Activated naive CD8-positive, alpha-beta T cell treated with anti-CD3 and anti-CD28 coated beads, Interleukin-2, amount 10 ng/mL, durations not matched to agents 7 days and 5 days (primary cell): ENCODE results near the gene XPO4. TPM values are rescaled to one million over a fixed set of nuclear protein-coding genes. Genes with fewer than 3 reads are reported as not detected.

ENCODE experiments used
- ATAC-seq: fragments of 150-1000 bp; cut with Tn5 transposase; one replicate; pipeline ENCODE4 v1.10.0; 2021; ENCODE audit warnings: low read depth, moderate library complexity
- POLR2A ChIA-PET: fragments of 350-600 bp; sonication (Branson Sonifier 250); formaldehyde crosslinking; loops from one replicate; lab custom pipeline; 2021; ENCODE audit warnings: antibody characterized with exemption; lab: Charles Lee
- DNase-seq: peaks from one replicate; pipeline ENCODE4 v3.0.0; 2021
- H3K27ac Mint-ChIP-seq: one replicate; pipeline ENCODE4 v1.8.0; 2022; ENCODE audit warnings: mild to moderate bottlenecking, mixed read lengths
- H3K27me3 Mint-ChIP-seq: one replicate; pipeline ENCODE4 v1.8.0; 2022; ENCODE audit warnings: mild to moderate bottlenecking, moderate library complexity, mixed read lengths
- H3K36me3 Mint-ChIP-seq: one replicate; pipeline ENCODE4 v1.8.0; 2021; ENCODE audit warnings: mild to moderate bottlenecking, mixed read lengths
- H3K4me1 Mint-ChIP-seq: one replicate; pipeline ENCODE4 v1.8.0; 2021; ENCODE audit warnings: mixed read lengths
- H3K4me3 Mint-ChIP-seq: one replicate; pipeline ENCODE4 v1.8.0; 2022; ENCODE audit warnings: mild to moderate bottlenecking, moderate library complexity, mixed read lengths
- H3K9me3 Mint-ChIP-seq: one replicate; pipeline ENCODE4 v1.8.0; 2021; ENCODE audit warnings: mixed read lengths
- total RNA-seq, 2 experiments: library from RNA; stranded (reverse); gene quantifications; one replicate each; pipeline ENCODE4 v1.2.3, GENCODE V29; 2021

The XPO4 gene
- total RNA-seq, 2 experiments from 2014 or later, result 18.9 to 20.9 TPM

GRCh38 chr13:20814224-20814910 lies 88.2 kb downstream of the XPO4 start:
- DNase-seq, result no peak
- H3K9me3 Mint-ChIP-seq, result peaks cover 2% of the 10 kb centered on the region
- ATAC-seq, result no peak
- H3K36me3 Mint-ChIP-seq, result peaks cover 21% of the 10 kb centered on the region
- no peak overlapping the region for H3K4me3 Mint-ChIP-seq
- no peak overlapping the region for H3K27ac Mint-ChIP-seq
- no peaks in the 10 kb centered on the region for H3K4me1 Mint-ChIP-seq
- POLR2A ChIA-PET, result no interaction called here
- H3K27me3 Mint-ChIP-seq, result no peaks in the 10 kb centered on the region

DNA sequence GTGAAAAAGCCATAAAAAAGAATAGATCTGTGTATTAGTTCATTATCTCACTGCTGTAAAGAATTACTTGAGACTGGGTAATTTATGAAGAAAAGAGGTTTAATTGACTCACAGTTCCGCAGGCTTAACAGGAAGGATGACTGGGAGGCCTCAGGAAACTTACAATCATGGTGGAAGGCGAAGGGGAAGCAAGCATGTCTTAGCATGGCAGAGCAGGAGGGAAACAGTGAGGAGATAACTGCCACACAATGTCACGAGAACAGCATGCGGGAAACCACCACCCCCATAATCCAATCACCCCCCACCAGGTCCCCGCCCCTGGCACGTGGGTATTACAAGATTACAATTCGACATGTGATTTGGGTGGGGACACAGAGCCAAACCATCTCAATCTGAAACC lies 89.7 kb downstream of the XPO4 start:
- peaks cover 19% of the 10 kb centered on the region for H3K36me3 Mint-ChIP-seq
- no peak overlapping the region for H3K27ac Mint-ChIP-seq
- POLR2A ChIA-PET, result no interaction called here
- H3K4me3 Mint-ChIP-seq, result no peak overlapping the region
- DNase-seq (no peak), ATAC-seq (no peak)
- H3K27me3 Mint-ChIP-seq, result no peaks in the 10 kb centered on the region
- peaks cover 2% of the 10 kb centered on the region for H3K9me3 Mint-ChIP-seq
- H3K4me1 Mint-ChIP-seq, result no peaks in the 10 kb centered on the region

GRCh38 chr13:20810808-20811207 lies 91.7 kb downstream of the XPO4 start:
- no peak for DNase-seq
- Mint-ChIP-seq H3K4me1 (no peaks in the 10 kb centered on the region), H3K27me3 (no peaks in the 10 kb centered on the region), H3K36me3 (peaks cover 19% of the 10 kb centered on the region), H3K4me3 (no peak overlapping the region), H3K27ac (no peak overlapping the region), H3K9me3 (peaks cover 2% of the 10 kb centered on the region)
- POLR2A ChIA-PET, result no interaction called here
- no peak for ATAC-seq

DNA sequence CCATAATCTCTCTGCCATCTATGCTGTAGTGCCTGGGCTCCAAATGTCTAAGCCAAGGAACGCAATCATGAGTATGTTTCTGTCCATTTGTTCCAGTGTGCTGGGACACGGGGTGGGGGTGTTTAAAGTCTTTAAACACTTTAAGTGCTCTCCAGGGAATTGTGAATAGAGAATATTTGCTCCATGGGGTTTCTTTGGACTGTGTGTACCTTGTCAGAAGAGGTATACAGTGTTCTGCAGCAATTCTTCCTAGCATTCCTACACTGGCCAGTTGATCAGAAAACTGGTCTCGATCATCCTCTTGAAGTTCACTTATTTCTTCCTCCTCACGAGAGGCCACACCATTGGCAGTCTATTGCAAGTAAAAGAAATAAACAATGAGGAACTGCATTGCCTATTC lies 93.7 kb downstream of the XPO4 start:
- Mint-ChIP-seq H3K27me3 (no peaks in the 10 kb centered on the region), H3K36me3 (peaks cover 19% of the 10 kb centered on the region), H3K4me1 (no peaks in the 10 kb centered on the region), H3K27ac (no peak overlapping the region), H3K9me3 (peaks cover 2% of the 10 kb centered on the region), H3K4me3 (no peak overlapping the region)
- DNase-seq, result no peak
- POLR2A ChIA-PET, result no interaction called here
- no peak for ATAC-seq

DNA sequence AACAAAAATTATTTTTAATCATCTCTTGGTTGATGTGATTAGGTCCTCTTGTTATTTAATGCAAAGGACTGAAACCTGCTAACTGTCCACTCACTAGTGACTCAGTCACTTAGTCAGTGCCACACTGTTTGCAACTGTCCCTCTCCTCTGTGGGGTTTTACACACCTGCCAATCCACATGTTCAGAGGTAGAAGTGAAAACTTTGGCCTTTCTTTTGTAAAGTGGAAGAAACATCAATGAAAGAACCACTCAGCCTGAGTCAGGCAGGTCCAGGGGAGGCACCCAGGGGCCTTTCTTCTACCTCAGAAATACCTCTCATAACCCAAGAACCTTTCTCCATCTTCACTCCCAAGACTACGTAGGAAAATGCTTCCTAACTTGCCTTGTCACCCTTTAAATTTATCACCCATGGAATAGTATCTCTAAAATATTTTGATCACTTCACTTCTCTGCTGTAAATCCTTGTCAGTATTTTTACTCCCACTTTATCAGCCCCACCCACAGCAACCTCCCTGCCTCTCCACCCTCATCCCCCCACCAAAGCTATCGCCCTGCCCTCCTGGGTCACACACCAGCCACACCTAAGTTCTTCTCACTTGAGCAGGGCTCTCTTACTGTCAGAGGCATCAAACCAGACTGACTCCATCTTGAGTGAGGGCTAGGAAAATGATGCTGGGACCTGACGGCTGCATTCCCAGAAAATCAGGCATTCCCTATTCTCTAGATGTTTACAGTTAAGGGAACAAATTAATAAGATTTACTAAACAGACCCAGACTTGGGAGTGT lies 99.2 kb downstream of the XPO4 start:
- peaks cover 3% of the 10 kb centered on the region for H3K4me1 Mint-ChIP-seq
- H3K9me3 Mint-ChIP-seq, result no peaks in the 10 kb centered on the region
- DNase-seq (no peak), ATAC-seq (no peak)
- H3K36me3 Mint-ChIP-seq, result peaks cover 8% of the 10 kb centered on the region
- no peak overlapping the region for H3K27ac Mint-ChIP-seq
- H3K4me3 Mint-ChIP-seq, result no peak overlapping the region
- POLR2A ChIA-PET, result no interaction called here
- H3K27me3 Mint-ChIP-seq, result no peaks in the 10 kb centered on the region

DNA sequence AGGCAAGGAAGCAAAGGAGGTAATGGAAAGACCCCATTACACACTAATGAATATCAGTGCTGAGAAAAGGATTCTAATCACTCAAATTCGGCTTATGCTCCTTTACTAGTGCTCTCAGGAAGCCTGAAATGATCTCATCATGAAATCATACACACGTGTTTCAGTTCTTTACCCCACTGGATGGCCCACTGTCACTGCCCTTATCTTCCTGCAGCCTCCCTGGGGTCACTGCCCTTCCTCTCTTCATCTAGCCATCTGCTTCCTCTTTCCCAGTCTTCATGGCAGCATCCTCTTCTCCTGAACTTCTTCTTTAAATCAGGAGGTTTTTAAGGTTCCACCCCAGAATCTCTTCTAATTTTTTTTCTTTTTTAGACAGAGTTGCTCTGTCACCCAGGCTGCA lies 100.8 kb downstream of the XPO4 start:
- Mint-ChIP-seq H3K4me1 (peaks cover 11% of the 10 kb centered on the region), H3K27ac (no peak overlapping the region), H3K36me3 (peaks cover 13% of the 10 kb centered on the region), H3K27me3 (no peaks in the 10 kb centered on the region), H3K9me3 (no peaks in the 10 kb centered on the region), H3K4me3 (no peak overlapping the region)
- POLR2A ChIA-PET, result no interaction called here
- no peak for ATAC-seq
- DNase-seq, result no peak

DNA sequence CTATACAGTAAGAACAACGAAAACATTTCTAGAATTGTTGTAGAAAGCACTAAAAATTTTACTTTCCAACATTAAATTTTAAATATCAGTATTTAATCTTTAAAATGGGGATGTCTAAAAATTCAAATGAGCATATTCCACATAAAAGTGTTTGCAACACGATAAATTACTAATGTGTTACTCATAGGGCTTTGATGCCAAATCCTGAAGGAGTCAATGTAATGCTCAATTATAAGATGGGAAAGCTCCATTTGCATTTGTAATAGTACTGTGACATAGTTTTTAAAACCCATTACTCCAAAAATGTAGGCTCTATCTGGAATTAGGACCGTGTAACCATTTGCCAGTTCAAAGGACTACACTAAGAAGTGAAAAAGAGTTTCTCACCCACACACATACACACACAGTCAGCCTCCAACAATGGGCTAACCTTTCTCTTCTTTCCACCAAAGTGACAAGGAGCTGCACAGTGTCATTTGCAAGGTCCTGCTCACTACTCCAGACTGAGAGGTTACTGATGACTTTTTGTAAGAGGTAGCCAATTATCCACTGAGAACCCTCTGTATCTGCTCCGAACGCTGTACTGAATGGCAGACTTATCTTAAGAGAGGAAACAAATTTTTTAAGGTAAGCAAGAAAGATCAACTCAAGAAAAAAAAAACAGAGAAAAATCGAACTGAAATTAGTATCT lies 102.7 kb downstream of the XPO4 start:
- POLR2A ChIA-PET, result no interaction called here
- no peaks in the 10 kb centered on the region for H3K27me3 Mint-ChIP-seq
- H3K4me1 Mint-ChIP-seq, result peaks cover 13% of the 10 kb centered on the region
- ATAC-seq (no peak), DNase-seq (no peak)
- no peak overlapping the region for H3K4me3 Mint-ChIP-seq
- no peak overlapping the region for H3K27ac Mint-ChIP-seq
- no peaks in the 10 kb centered on the region for H3K9me3 Mint-ChIP-seq
- peaks cover 14% of the 10 kb centered on the region for H3K36me3 Mint-ChIP-seq

GRCh38 chr13:20798027-20798426 lies 104.5 kb downstream of the XPO4 start:
- H3K36me3 Mint-ChIP-seq, result peaks cover 16% of the 10 kb centered on the region
- H3K4me1 Mint-ChIP-seq, result peaks cover 13% of the 10 kb centered on the region
- no peak for ATAC-seq
- no peak overlapping the region for H3K4me3 Mint-ChIP-seq
- H3K27me3 Mint-ChIP-seq, result no peaks in the 10 kb centered on the region
- no peaks in the 10 kb centered on the region for H3K9me3 Mint-ChIP-seq
- DNase-seq, result no peak
- H3K27ac Mint-ChIP-seq, result peak overlapping the region; percentile 2
- POLR2A ChIA-PET, result no interaction called here

DNA sequence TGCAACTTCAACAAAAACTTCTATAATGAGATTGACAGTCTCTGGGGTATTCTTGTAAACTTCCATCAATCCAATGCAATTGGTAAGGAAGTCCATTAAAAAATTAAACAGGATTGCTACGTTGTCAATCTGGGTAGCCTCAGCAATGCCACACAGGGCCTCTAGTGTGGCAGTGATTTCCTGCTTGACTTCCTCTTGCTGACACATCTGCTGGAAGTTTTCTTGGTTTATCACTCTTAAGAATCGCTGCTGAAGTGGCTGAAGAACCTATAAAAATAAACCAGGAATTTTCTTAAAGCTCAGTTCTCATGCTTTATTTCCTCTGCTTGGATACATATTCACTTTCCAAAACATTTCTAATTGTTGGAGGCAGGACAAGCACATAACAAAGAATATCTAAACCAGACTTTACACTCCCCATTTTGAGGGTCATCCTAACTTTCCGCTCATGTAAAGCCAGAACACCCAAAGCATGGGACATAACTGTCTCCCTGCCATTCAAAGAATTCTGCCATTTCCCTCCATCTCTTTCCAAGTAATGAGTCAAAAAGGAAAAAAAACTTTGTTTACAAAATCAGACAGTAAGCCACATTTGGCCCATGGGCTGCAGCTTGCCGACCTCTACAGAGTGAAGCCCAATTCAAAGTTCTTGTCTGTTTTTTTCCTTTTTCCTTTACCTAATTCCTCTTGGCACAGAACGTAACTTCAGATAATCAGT lies 105.6 kb downstream of the XPO4 start:
- peaks cover 16% of the 10 kb centered on the region for H3K36me3 Mint-ChIP-seq
- peak overlapping the region; percentile 15 for H3K4me3 Mint-ChIP-seq
- peaks cover 12% of the 10 kb centered on the region for H3K4me1 Mint-ChIP-seq
- DNase-seq (no peak), ATAC-seq (no peak)
- H3K27ac Mint-ChIP-seq, result no peak overlapping the region
- no peaks in the 10 kb centered on the region for H3K9me3 Mint-ChIP-seq
- POLR2A ChIA-PET, result no interaction called here
- H3K27me3 Mint-ChIP-seq, result no peaks in the 10 kb centered on the region

DNA sequence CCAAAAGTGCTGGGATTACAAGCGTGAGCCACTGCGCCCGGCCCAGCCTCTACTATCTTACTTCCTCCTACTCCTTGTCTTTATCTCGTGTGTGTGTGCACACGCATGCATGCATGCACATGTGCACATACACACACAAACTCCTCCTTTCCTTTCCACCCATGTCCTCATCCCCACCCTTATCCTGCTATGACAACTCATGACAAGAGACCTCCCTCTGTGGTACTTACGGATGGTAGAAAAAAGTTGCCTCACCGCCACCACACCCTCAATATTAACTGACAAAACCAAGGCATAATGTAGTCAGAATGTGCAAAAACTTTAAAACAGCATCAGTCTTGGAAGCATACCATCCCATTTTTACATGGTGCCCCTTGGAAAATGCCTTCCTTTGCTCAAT lies 112.9 kb downstream of the XPO4 start:
- peaks cover 14% of the 10 kb centered on the region for H3K36me3 Mint-ChIP-seq
- H3K27me3 Mint-ChIP-seq, result no peaks in the 10 kb centered on the region
- DNase-seq (no peak), ATAC-seq (no peak)
- no peak overlapping the region for H3K4me3 Mint-ChIP-seq
- no peaks in the 10 kb centered on the region for H3K9me3 Mint-ChIP-seq
- H3K4me1 Mint-ChIP-seq, result peaks cover 2% of the 10 kb centered on the region
- POLR2A ChIA-PET, result no interaction called here
- no peak overlapping the region for H3K27ac Mint-ChIP-seq

DNA sequence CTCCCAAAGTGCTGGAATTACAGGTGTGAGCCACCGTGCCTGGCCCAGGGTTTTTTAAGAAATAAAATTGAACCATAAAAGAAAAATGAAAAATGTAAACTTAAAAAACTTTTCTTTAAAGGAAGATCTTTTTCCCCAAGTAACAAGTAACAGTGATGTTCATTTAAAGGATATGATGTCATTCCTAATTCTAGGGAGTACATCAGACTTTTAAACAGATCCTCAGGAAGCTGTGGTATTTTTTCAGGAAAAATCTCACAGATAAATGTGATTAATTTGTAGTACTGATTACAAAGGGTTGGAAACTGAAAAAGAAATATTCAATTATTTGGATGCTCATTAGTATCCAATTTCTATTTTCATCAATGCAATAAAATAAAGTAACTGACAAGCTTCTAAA lies 114.2 kb downstream of the XPO4 start:
- Mint-ChIP-seq H3K27me3 (no peaks in the 10 kb centered on the region), H3K27ac (no peak overlapping the region), H3K4me1 (peaks cover 6% of the 10 kb centered on the region), H3K9me3 (no peaks in the 10 kb centered on the region), H3K36me3 (peaks cover 18% of the 10 kb centered on the region), H3K4me3 (no peak overlapping the region)
- no peak for ATAC-seq
- DNase-seq, result no peak
- POLR2A ChIA-PET, result interaction anchor here (0.7 to 1.2 kb wide), 2 partner anchors 14 to 123 kb away, joined by 3 read pairs; partner anchors contain the start of gene EEF1AKMT1

GRCh38 chr13:20787180-20787579 lies 115.4 kb downstream of the XPO4 start:
- POLR2A ChIA-PET, result interaction anchor here (1.2 kb wide), 1 partner anchor 13 kb away, joined by 3 read pairs; the partner anchor contains the start of gene EEF1AKMT1
- DNase-seq, result no peak
- Mint-ChIP-seq H3K36me3 (peaks cover 20% of the 10 kb centered on the region), H3K27me3 (no peaks in the 10 kb centered on the region), H3K4me1 (peaks cover 6% of the 10 kb centered on the region), H3K27ac (no peak overlapping the region), H3K4me3 (no peak overlapping the region), H3K9me3 (no peaks in the 10 kb centered on the region)
- no peak for ATAC-seq

DNA sequence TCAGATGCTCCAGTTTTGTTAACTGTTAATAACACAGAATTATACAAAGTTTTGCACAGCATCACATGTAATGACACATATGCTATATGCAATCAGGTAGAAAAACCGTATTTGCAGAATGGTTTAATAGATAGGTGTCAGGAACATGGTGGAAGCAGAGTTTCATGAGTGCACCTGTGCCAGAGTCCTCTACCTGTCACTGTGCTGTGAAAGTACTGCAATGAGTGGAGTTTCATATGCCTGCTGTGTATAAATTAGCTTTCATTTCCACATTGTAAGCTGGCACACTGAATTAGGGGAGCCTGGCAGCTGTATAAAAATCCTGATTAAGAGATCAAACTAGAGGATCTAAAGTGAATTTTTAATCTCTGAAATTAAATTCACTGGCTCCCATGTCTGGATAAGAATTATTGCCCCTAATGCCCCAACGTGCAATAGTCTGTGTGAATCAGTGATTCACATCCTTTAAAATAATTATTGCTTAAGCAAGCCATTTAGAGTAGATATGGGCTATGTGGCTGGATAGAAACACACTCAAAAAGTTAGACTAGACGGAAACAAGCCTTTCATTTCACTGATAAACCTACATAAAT lies 120.3 kb downstream of the XPO4 start:
- Mint-ChIP-seq H3K27me3 (no peaks in the 10 kb centered on the region), H3K9me3 (no peaks in the 10 kb centered on the region), H3K4me1 (peaks cover 4% of the 10 kb centered on the region), H3K4me3 (no peak overlapping the region), H3K36me3 (peaks cover 17% of the 10 kb centered on the region), H3K27ac (no peak overlapping the region)
- POLR2A ChIA-PET, result interaction anchor here (1.8 kb wide), 1 partner anchor 9 kb away, joined by 8 read pairs; the partner anchor contains the start of gene EEF1AKMT1
- DNase-seq, result no peak
- no peak for ATAC-seq
